Heart right ventricle (tissue), 16 donors: ENCODE data around the gene LPP. TPM values are rescaled to one million over a fixed set of nuclear protein-coding genes. Genes with fewer than 3 reads are reported as not detected.

ENCODE experiments used
- ATAC-seq, 8 donors: fragments of 200-7000 bp; cut with Tn5 transposase; one replicate each; pipeline ENCODE4 v1.9.1; 2020; ENCODE audit warnings: mild to moderate bottlenecking in 8 of 8, moderate library complexity in 8 of 8, moderate number of reproducible peaks in 1 of 8
- DNase-seq, 2 donors: peaks; one replicate each; pipeline ENCODE4 v3.0.0-alpha.2; 2020
- H3K27ac ChIP-seq, 10 donors: fragments of 200-600 bp; sonication (generic) in 2 of 10; one replicate each; pipeline versions ENCODE4 v1.5.0 to v1.8.0; 2020 to 2022; ENCODE audit warnings: mild to moderate bottlenecking in 3 of 10
- H3K27me3 ChIP-seq, 7 donors: fragments of 200-600 bp; one replicate each; pipeline ENCODE4 v1.8.0; 2021 to 2022; ENCODE audit warnings: mild to moderate bottlenecking in 2 of 7
- H3K36me3 ChIP-seq, 9 donors: fragments of 200-600 bp; sonication (generic) in 1 of 9; one replicate each; pipeline versions ENCODE4 v1.5.0 to v1.8.0; 2020 to 2022; ENCODE audit warnings: mild to moderate bottlenecking in 2 of 9
- H3K4me1 ChIP-seq, 9 donors: fragments of 200-600 bp; sonication (generic) in 1 of 9; one replicate each; pipeline versions ENCODE4 v1.5.0 to v1.8.0; 2020 to 2022; ENCODE audit warnings: mild to moderate bottlenecking in 4 of 9
- H3K4me3 ChIP-seq, 10 donors: fragments of 200-600 bp; sonication (generic) in 2 of 10; one replicate each; pipeline versions ENCODE4 v1.5.0 to v1.8.0; 2020 to 2022; ENCODE audit warnings: mild to moderate bottlenecking in 7 of 10, moderate library complexity in 2 of 10
- H3K9me3 ChIP-seq, 11 donors: fragments of 200-600 bp in 10 of 11; sonication (generic) in 2 of 11; one replicate each; pipeline versions ENCODE4 v1.5.0 to v1.8.0; 2013 to 2022; ENCODE audit warnings: mild to moderate bottlenecking in 2 of 11, control low read depth in 1 of 11, moderate library complexity in 1 of 11
- WGBS, 2 donors: extraction: QIAGEN DNeasy Blood & Tissue Kit; methylation state at CpG; one replicate each; pipeline ENCODE4 v1.1.7; 2013; ENCODE audit warnings: inconsistent platforms in 1 of 2; 5-methylcytosine and 5-hydroxymethylcytosine counted together
- intact Hi-C, 10 donors: fragments of 100-400 bp; cut with DNase I; formaldehyde crosslinking; loops; one replicate each; pipeline versions ENCODE4 v1.11.1 to v1.14.2; 2022
- polyA plus RNA-seq, 2 donors: library from polyadenylated mRNA; stranded (reverse); fragments of 200-250 nt; gene quantifications; one replicate each; pipeline ENCODE4 v1.2.3, GENCODE V29; 2013
- total RNA-seq, 10 donors: library from RNA; stranded (reverse); fragmentation: NEBNext Ultra II Directional in 3 of 10; extraction: Animal tissue kit (Norgen Biotek cat#: 25700) in 3 of 10; gene quantifications; one replicate each; pipeline versions ENCODE4 v1.2.1 to v1.2.4, GENCODE V29; 2021 to 2023
- TF ChIP-seq, protein P1 (sequence below), 9 donors: fragments of 200-600 bp; sonication (generic) in 2 of 9; IDR thresholded peaks; one replicate each; pipeline versions ENCODE4 v1.5.0 to v1.8.0; 2021 to 2022; ENCODE audit warnings: antibody characterized with exemption in 9 of 9, mild to moderate bottlenecking in 5 of 9, moderate library complexity in 1 of 9
- donor health status: Arrhythmogenic right ventricular cardiomyopathy.
- donor health status: ischemic (EF 13 %, LVEDD 7.1; RV severe dilation, severe dysfunction).
- donor health status: healthy with polysubstance abuse.
- donor health status: DM: no; HTN: yes; CAD: no.
- donor health status: DM: no; HTN: no; CAD: no.
- donor health status: ischemic (EF 25% LVEDD 6.9; RV normal size, moderate dysfunction).
- donor health status: ischemic (EF 25% LVEDD 5.7; RV mildly dilated, moderate dysfunction).
- donor health status: healthy.
- donor health status: DM: yes; HTN: yes; CAD: no.
- donor health status: Ischemic cardiomyopathy.
- donor health status: ischemic (EF 35%, LVEDD 5.7; RV mildly dilated, moderate dysfunction).
- donor health status: nonischemic (EF 11% LVEDD 7.7; RV severe dilation, severe dysfunction).
- donor health status: DM: yes; HTN: yes; CAD: no.
- donor health status: PGD.
- donor health status: ischemic (EF 29% LVEDD 5.4; RV normal size, mild dysfunction).
- donor health status: nonischemic (EF 23%, LVEDD 6.1; RV moderate dilation, normal function).

LPP gene
- total and polyA plus RNA-seq, 12 donors: 8.5 to 188 (median 140) TPM

DNA sequence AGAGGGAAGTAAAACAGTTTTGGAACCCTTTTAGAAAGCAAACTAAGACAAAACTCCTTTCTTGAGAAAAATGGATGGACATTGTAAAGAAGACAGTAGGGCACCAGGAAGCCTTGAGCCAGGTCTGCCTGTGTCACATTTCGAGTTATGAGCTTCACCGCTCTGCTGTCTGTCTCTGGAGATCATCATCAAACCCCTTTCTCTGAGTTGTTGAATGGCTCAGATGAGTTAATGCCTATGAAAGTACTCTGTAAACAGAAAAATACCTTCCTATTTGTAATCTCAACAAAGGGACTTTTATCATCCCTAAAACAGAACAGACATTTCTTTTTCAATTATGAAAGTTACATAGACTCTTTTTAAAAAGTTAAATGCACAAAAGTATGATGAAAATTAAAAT lies 145.8 kb downstream of the LPP start:
- 85 to 89% methylated on average over 2 of the region's 2 CpGs for WGBS, 2 donors
- H3K4me3 ChIP-seq: no peak overlapping the region
- H3K9me3 ChIP-seq: no peaks in the 10 kb centered on the region
- H3K36me3 ChIP-seq: no peaks in the 10 kb centered on the region
- peak overlapping the region in 3 of 10 donors; percentile 29 to 86 (median 83) for H3K27ac ChIP-seq
- H3K27me3 ChIP-seq: no peaks in the 10 kb centered on the region
- DNase-seq (no peak), ATAC-seq (no peak)
- TF ChIP-seq, protein P1, sequence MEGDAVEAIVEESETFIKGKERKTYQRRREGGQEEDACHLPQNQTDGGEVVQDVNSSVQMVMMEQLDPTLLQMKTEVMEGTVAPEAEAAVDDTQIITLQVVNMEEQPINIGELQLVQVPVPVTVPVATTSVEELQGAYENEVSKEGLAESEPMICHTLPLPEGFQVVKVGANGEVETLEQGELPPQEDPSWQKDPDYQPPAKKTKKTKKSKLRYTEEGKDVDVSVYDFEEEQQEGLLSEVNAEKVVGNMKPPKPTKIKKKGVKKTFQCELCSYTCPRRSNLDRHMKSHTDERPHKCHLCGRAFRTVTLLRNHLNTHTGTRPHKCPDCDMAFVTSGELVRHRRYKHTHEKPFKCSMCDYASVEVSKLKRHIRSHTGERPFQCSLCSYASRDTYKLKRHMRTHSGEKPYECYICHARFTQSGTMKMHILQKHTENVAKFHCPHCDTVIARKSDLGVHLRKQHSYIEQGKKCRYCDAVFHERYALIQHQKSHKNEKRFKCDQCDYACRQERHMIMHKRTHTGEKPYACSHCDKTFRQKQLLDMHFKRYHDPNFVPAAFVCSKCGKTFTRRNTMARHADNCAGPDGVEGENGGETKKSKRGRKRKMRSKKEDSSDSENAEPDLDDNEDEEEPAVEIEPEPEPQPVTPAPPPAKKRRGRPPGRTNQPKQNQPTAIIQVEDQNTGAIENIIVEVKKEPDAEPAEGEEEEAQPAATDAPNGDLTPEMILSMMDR (IDR thresholded peaks at IDR 0.05): no peak
- H3K4me1 ChIP-seq: peaks cover 3 to 94% (median 72%) of the 10 kb centered on the region in 9 donors
- intact Hi-C loops: loop anchor here in 2 of 10 donors (5.0 to 10.0 kb wide), 2 partner anchors 98 to 555 kb away; partner anchors contain the start of gene BCL6 (in 1 of the 2)

DNA sequence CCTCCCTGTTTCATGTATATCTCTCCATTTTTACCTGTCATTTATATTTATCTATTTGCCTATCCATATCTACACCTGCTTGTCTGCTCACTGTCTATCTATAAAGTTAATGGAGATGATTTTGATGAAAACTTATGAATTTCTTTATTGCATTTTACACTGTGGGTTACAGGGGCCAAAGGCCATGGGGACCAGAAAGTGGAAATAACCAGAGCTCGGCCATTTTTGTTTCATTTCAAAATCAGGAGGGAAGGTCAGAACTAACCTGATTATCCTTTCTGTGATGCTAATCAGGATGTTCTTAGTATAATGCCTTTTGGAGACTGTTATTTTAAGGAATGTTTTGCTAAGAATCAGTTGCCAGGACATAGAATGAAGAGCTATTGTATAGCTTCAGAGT lies 147.2 kb downstream of the LPP start:
- H3K4me1 ChIP-seq: peaks cover 0 to 87% (median 61%) of the 10 kb centered on the region in 9 donors
- ATAC-seq (no peak), DNase-seq (no peak)
- peaks cover 0 to 4% (median 0%) of the 10 kb centered on the region in 9 donors for H3K36me3 ChIP-seq
- H3K4me3 ChIP-seq: no peak overlapping the region
- H3K27me3 ChIP-seq: no peaks in the 10 kb centered on the region
- intact Hi-C loops: no loop called here
- TF ChIP-seq, protein P1 (IDR thresholded peaks at IDR 0.05): no peak
- no peak overlapping the region for H3K27ac ChIP-seq
- H3K9me3 ChIP-seq: no peaks in the 10 kb centered on the region
- WGBS, 2 donors: 97 to 100% methylated on average over 1 of the region's 1 CpG

DNA sequence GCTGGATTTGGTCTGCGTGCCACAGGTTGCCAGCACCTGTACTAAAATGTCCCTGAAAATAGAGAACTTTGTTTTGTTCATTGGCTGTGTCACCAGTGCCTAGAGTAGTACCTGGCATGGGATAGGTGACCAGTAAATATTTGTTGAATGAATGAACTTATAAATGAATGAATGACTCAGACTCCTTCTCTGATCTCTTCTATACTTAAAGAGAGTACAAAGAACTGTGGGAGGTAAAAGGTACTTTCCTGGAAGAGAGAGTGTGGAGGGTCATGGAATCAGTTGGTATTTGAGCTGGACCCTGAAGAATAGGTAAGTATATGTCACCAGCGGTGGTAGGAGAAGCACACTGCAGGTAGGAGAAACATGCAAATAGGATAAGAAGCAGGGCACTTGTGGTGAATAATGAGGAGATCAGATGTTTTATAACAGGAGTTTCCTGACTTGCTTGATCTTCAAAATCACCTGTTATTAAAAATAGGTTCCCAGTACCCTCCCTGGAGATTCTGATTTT lies 149.4 kb downstream of the LPP start:
- no peaks in the 10 kb centered on the region for H3K9me3 ChIP-seq
- TF ChIP-seq, protein P1 (IDR thresholded peaks at IDR 0.05): no peak
- no peak overlapping the region for H3K27ac ChIP-seq
- 94 to 100% methylated on average over 2 of the region's 2 CpGs for WGBS, 2 donors
- intact Hi-C loops: no loop called here
- no peak overlapping the region for H3K4me3 ChIP-seq
- DNase-seq: no peak
- H3K27me3 ChIP-seq: no peaks in the 10 kb centered on the region
- no peak for ATAC-seq
- H3K36me3 ChIP-seq: peaks cover 0 to 14% (median 0%) of the 10 kb centered on the region in 9 donors
- H3K4me1 ChIP-seq: peaks cover 0 to 65% (median 39%) of the 10 kb centered on the region in 9 donors

DNA sequence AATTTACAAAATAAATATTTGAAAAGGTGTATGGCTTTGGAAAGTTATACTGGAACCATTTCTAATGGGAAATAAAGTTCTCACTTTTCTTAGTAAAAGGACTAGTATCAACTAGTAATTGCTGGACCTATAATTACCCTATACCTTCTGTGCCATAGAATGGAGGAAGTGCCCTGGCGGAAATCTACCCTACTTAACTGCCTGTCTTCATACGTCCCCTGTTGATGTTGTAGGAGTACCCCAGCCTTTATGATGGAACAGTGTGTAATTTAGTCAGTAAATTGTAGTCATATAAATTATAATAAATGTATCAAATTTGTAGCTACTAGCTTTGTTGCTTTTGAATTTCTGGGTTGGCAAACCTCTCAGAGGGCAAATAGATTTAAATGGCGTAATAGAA lies 149.9 kb downstream of the LPP start:
- WGBS, 2 donors: 92 to 93% methylated on average over 3 of the region's 3 CpGs
- H3K4me3 ChIP-seq: no peak overlapping the region

More for the DNA sequence above, 149.9 kb downstream of the LPP start:
- Histone ChIP-seq H3K36me3 (peaks cover 0 to 14% (median 0%) of the 10 kb centered on the region in 9 donors), H3K27me3 (no peaks in the 10 kb centered on the region), H3K27ac (no peak overlapping the region), H3K9me3 (no peaks in the 10 kb centered on the region), H3K4me1 (peaks cover 0 to 60% (median 34%) of the 10 kb centered on the region in 9 donors)
- no peak for ATAC-seq
- intact Hi-C loops: no loop called here
- DNase-seq: no peak
- TF ChIP-seq, protein P1 (IDR thresholded peaks at IDR 0.05): no peak
